Fibroblast of pulmonary artery (primary cell): ENCODE data around the gene NRXN3.
A peak's percentile ranks its signal among the peaks of the same experiment; 100 is the strongest.

ENCODE experiments used
- DNase-seq: peaks from one replicate; pipeline ENCODE4 v3.0.0-alpha.2; 2010; ENCODE audit warnings: low read depth
- H3K4me3 ChIP-seq: replicated peaks from 2 replicates; pipeline ENCODE4 v1.5.1; 2011; ENCODE audit warnings: low read depth, mild to moderate bottlenecking, control low read depth, low read length, moderate library complexity
- TF ChIP-seq, protein P1 (sequence below): IDR thresholded peaks from 2 replicates; pipeline ENCODE4 v1.5.1; 2011; ENCODE audit warnings: mild to moderate bottlenecking, control low read depth, low read length, inconsistent platforms; ENCODE audit errors: missing control alignments

NRXN3 gene

DNA sequence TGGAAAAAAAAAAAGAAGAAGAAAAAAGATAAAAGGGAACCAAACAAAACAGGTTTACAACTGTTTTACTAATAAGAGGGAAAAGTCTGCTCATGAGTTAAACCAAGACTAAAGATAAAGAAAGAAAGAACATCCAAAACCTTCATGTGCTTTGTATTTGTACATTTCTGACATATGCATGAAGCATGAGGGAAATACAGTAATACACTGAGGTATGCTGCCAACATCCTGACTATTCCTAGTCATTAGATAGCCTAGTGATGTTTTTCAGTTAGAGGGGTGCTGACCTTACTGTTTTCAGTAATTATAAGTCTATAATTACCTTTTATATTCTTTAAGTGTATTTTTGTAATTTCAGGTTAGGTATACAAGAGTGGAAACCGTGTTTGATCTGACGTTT, 1247.8 kb downstream of the NRXN3 start:
- peak; percentile 30 for DNase-seq
- TF ChIP-seq, protein P1, sequence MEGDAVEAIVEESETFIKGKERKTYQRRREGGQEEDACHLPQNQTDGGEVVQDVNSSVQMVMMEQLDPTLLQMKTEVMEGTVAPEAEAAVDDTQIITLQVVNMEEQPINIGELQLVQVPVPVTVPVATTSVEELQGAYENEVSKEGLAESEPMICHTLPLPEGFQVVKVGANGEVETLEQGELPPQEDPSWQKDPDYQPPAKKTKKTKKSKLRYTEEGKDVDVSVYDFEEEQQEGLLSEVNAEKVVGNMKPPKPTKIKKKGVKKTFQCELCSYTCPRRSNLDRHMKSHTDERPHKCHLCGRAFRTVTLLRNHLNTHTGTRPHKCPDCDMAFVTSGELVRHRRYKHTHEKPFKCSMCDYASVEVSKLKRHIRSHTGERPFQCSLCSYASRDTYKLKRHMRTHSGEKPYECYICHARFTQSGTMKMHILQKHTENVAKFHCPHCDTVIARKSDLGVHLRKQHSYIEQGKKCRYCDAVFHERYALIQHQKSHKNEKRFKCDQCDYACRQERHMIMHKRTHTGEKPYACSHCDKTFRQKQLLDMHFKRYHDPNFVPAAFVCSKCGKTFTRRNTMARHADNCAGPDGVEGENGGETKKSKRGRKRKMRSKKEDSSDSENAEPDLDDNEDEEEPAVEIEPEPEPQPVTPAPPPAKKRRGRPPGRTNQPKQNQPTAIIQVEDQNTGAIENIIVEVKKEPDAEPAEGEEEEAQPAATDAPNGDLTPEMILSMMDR: no peak
- no peak overlapping the region for H3K4me3 ChIP-seq

DNA sequence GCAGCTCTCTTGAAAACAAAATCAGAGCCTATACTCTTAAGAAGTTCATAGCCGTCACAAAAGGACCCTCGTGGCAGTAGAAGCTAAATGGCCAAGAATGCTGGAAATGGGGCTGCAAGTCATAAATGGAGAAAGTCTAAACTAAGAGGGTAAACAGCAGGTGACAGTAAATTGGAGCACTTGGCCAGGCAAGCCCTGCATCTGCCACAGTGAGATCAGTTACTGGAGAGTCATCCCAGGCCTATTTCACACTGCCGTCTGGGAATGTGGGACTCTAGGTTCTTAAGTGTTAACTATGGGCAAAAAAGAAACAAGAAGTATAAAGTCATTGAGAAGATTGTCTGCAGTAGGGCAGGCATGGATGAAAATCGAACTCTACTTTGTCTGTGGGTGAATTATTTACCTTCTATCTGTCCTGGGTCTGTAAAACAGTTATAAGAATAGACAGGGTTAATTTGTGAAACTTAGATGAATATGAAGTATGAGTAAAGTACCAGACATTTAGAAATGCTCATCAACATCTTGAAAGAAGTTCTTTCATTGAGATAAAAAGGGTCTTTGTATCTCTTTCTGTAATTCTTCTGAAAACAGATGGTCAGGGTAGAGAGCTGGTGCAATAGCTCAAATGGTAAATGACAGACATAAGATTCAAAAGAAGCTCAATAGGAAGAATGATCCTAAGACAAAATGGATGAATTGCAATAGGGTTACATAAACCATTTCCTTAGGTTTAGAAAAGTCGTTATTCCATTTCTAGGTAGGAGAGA, 1248.7 kb downstream of the NRXN3 start:
- no peak overlapping the region for H3K4me3 ChIP-seq
- TF ChIP-seq, protein P1: no peak
- no peak for DNase-seq

DNA sequence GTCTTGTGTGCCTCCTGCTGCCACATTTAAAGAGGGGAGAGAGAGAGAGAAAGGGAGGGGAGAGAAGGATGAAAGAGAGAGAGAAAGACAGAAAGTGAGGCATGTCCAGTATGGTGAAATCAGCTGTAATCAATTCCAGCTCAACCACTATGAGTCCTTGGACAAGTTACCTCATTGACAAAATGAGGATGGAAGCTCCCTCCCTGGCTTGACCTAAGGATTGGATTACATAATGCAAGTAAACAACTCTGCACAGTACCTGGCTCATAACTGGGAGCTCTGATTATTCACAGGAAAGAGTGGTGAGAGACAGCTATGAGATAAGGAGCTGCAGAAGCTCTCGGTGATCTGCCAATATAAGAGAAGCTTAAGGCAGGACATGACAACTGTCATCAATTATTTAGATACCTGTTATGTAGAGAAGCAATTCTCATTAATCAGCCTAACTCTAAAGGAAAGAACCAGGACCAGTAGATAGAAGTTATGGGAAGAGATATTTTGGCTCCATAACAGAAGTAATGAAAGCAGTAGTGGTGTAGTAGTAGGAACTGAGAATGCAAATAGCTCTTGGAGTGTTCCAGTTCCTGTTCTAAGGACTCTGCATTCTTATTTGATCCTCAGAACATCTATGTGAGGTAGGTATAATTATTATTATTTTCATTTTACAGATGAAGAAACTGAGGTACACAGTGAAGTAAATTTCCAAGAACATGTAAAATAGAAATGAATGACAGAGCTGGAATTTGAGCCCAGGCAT, 1249.6 kb downstream of the NRXN3 start:
- no peak overlapping the region for H3K4me3 ChIP-seq
- TF ChIP-seq, protein P1: no peak
- no peak for DNase-seq

DNA sequence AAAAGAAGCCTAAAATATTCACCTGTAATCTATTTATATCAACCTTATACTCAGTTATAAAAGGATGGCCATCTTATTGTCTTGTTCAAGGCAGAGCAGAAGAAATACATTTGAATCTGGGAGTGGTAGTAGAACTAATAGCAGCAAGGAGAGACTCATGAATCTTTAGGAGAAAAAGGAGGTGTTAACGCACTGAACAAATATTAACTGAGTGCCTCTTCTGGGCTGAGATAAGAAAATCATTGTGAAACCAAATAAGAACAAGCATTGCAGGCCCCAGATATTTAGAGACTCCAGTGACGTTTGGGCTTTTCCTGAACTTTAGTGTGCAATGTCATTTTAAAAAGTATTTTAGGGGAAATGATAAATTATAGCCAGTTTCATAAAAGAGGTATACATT, 1250.6 kb downstream of the NRXN3 start:
- no peak overlapping the region for H3K4me3 ChIP-seq
- TF ChIP-seq, protein P1: no peak
- no peak for DNase-seq

DNA sequence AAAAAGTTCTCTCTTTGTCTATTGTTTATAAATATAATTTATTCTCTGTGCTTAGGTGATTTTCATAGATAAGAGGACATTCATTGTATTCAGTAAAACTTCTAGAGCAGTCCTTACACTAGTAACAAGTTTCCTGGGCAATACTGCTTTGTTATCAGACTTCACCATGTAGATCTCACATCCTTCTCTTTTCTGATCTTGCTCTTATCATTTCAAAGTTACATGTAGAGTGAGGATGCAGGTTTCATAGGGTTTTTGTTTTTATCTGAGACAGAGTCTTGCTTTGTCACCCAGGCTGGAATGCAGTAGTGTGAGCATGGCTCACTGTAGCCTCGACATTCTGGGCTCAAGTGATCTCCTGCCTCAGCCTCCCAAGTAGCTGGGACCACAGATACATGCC, 1251.6 kb downstream of the NRXN3 start:
- no peak for DNase-seq
- H3K4me3 ChIP-seq: no peak overlapping the region
- TF ChIP-seq, protein P1: no peak

DNA sequence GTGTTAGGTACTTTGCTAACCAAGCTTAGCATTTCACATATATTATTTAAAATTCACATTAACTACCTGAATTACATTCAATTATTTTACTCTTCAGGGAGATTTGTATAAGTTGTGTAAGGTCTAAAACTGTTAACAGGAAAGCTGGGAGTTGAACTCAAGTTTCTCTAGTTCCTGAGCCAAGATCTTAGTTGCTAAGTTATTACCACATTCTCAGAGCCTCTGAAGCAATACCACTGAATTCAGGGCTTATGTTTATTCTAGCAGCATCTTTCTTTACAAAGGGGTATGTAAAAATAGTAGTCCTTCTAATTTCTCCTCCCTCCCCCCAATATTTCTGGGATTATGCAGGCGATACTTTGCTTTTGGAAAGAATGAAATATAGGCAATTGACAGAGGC, 1254.3 kb downstream of the NRXN3 start:
- DNase-seq: peak; percentile 73
- TF ChIP-seq, protein P1: no peak

More for the DNA sequence above, 1254.3 kb downstream of the NRXN3 start:
- no peak overlapping the region for H3K4me3 ChIP-seq
